ENCODE results near the gene IL3RA.

GRCh38 chrX:1323315-1323714 lies 13.3 kb upstream of the IL3RA start:
- TF ChIP-seq POLR2A (IDR thresholded peaks at IDR 0.05; ENCODE audit: low read depth, low read length) (no peak), TAF1 (IDR thresholded peaks at IDR 0.05; ENCODE audit: borderline replicate concordance, low read depth, low read length) (no peak), POLR2AphosphoS5 (IDR thresholded peaks at IDR 0.05; ENCODE audit: low read depth, low read length) (no peak)

All from GM12892 (cell line).